KMS-11 (cell line): ENCODE results near the gene OR6N2.

Experiments
- H2AFZ ChIP-seq: fragments of 200-600 bp; sonication (generic); 2 replicates; pipeline ENCODE4 v1.6.1; 2016; ENCODE audit warnings: antibody characterized with exemption, mixed run types, low read depth
- H3K27ac ChIP-seq: fragments of 200-600 bp; sonication (generic); 2 replicates; pipeline ENCODE4 v1.6.1; 2016; ENCODE audit warnings: mild to moderate bottlenecking, mixed run types
- H3K27me3 ChIP-seq: fragments of 200-600 bp; sonication (generic); 2 replicates; pipeline ENCODE4 v1.6.1; 2017; ENCODE audit warnings: mild to moderate bottlenecking, low read depth, mixed run types, moderate library complexity; ENCODE audit not compliant: insufficient read depth
- H3K36me3 ChIP-seq: fragments of 200-600 bp; sonication (generic); 2 replicates; pipeline ENCODE4 v1.6.1; 2017; ENCODE audit warnings: mild to moderate bottlenecking, mixed run types; ENCODE audit not compliant: insufficient read depth
- H3K4me1 ChIP-seq: fragments of 200-600 bp; sonication (generic); 2 replicates; pipeline ENCODE4 v1.6.1; 2016; ENCODE audit warnings: mild to moderate bottlenecking, low read depth, mixed run types; ENCODE audit not compliant: poor library complexity, severe bottlenecking
- H3K4me2 ChIP-seq: fragments of 200-600 bp; sonication (generic); 2 replicates; pipeline ENCODE4 v1.7.0; 2016; ENCODE audit warnings: mild to moderate bottlenecking, mixed run types
- H3K4me3 ChIP-seq: fragments of 200-600 bp; sonication (generic); IDR thresholded peaks from 2 replicates; pipeline ENCODE4 v1.6.1; 2017; ENCODE audit warnings: low read depth, low read length, mixed read lengths; ENCODE audit not compliant: insufficient read depth
- H3K79me2 ChIP-seq: fragments of 200-600 bp; sonication (generic); 2 replicates; pipeline ENCODE4 v1.6.1; 2016; ENCODE audit warnings: low read depth, mixed run types; ENCODE audit not compliant: insufficient read depth
- H3K9ac ChIP-seq: fragments of 200-600 bp; sonication (generic); 2 replicates; pipeline ENCODE4 v1.6.1; 2016; ENCODE audit warnings: mild to moderate bottlenecking, mixed run types
- H4K20me1 ChIP-seq: fragments of 200-600 bp; sonication (generic); 2 replicates; pipeline ENCODE4 v1.6.1; 2016; ENCODE audit warnings: mild to moderate bottlenecking, mixed run types; ENCODE audit not compliant: insufficient read depth
- CTCF ChIP-seq: fragments of 200-600 bp; sonication (generic); conservative IDR thresholded peaks from 2 replicates; pipeline ENCODE4 v1.6.1; 2017; ENCODE audit warnings: low read depth, mild to moderate bottlenecking, antibody characterized with exemption, low read length, moderate library complexity, mixed read lengths

Gene OR6N2

GRCh38 chr1:158799689-158800088, 18.7 kb upstream of the OR6N2 start:
- Histone ChIP-seq H4K20me1 (no peaks in the 10 kb centered on the region), H3K27me3 (no peaks in the 10 kb centered on the region), H2AFZ (no peak overlapping the region), H3K9ac (no peak overlapping the region), H3K79me2 (no peaks in the 10 kb centered on the region), H3K27ac (no peak overlapping the region), H3K36me3 (no peaks in the 10 kb centered on the region), H3K4me2 (no peak overlapping the region), H3K4me1 (no peaks in the 10 kb centered on the region), H3K4me3 (no peak overlapping the region)
- TF ChIP-seq CTCF, result no peak

GRCh38 chr1:158798531-158798930, 17.5 kb upstream of the OR6N2 start:
- Histone ChIP-seq H3K27me3 (no peaks in the 10 kb centered on the region), H3K79me2 (no peaks in the 10 kb centered on the region), H2AFZ (no peak overlapping the region), H3K4me1 (no peaks in the 10 kb centered on the region), H3K27ac (no peak overlapping the region), H3K4me2 (no peak overlapping the region), H3K9ac (no peak overlapping the region), H4K20me1 (no peaks in the 10 kb centered on the region), H3K4me3 (no peak overlapping the region), H3K36me3 (no peaks in the 10 kb centered on the region)
- peak; percentile 39; the same call in 1 of the 2 replicates for TF ChIP-seq CTCF

- no peaks in the 10 kb centered on the region for H3K27me3 ChIP-seq
- H3K9ac ChIP-seq, result no peak overlapping the region
- H3K4me1 ChIP-seq, result no peaks in the 10 kb centered on the region
- TF ChIP-seq CTCF, result no peak
- H3K27ac ChIP-seq, result no peak overlapping the region
- H3K4me3 ChIP-seq, result no peak overlapping the region
- H3K36me3 ChIP-seq, result no peaks in the 10 kb centered on the region
- no peaks in the 10 kb centered on the region for H3K79me2 ChIP-seq
- H4K20me1 ChIP-seq, result no peaks in the 10 kb centered on the region
- no peak overlapping the region for H2AFZ ChIP-seq
- no peak overlapping the region for H3K4me2 ChIP-seq
Measured at GRCh38 chr1:158794247-158794646, 13.2 kb upstream of the OR6N2 start.

GRCh38 chr1:158793604-158794003, 12.6 kb upstream of the OR6N2 start:
- H3K27me3 ChIP-seq, result no peaks in the 10 kb centered on the region
- no peaks in the 10 kb centered on the region for H3K36me3 ChIP-seq
- H3K4me2 ChIP-seq, result no peak overlapping the region
- no peak overlapping the region for H3K4me3 ChIP-seq
- H3K9ac ChIP-seq, result no peak overlapping the region
- no peak overlapping the region for H2AFZ ChIP-seq
- TF ChIP-seq CTCF, result peak; percentile 46
- H3K4me1 ChIP-seq, result no peaks in the 10 kb centered on the region
- H3K79me2 ChIP-seq, result no peaks in the 10 kb centered on the region
- H4K20me1 ChIP-seq, result no peaks in the 10 kb centered on the region
- H3K27ac ChIP-seq, result no peak overlapping the region
